ENCODE measurements around the gene ATP11C. TPM values are rescaled to one million over a fixed set of nuclear protein-coding genes. Genes with fewer than 3 reads are reported as not detected.

The ATP11C gene
- total and polyA plus RNA-seq, 12 donors, result 3.3 to 29.9 (median 17.0) TPM

DNA sequence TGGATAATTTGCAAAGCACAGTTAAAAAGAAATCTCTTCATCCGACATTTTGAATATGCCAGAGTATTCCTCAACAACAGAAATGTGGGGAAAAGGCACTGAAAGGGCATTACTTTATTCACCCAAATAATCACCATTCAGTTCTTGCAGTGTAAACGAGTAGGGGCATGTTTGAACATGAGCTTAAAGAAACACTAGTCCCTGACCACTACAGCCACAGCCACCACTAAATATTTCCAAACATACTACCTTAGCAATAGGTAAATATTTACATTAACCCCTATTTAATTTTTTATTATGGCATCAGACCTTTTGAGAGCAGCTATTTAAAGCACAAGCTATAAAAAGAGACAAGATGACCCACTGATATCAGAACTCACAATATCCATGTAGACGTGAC lies 252.5 kb downstream of the ATP11C start:
- 52 to 89% (median 75%) methylated on average over 3 of the region's 3 CpGs for WGBS, 4 donors
- H3K4me3 ChIP-seq, result no peak overlapping the region
- H3K27me3 ChIP-seq, result no peaks in the 10 kb centered on the region
- no peak overlapping the region for H3K27ac ChIP-seq
- no peaks in the 10 kb centered on the region for H3K4me1 ChIP-seq (replicated peaks in 1 of 2)
- H3K9me3 ChIP-seq (replicated peaks in 1 of 3), result no peaks in the 10 kb centered on the region
- intact Hi-C loops (cut with DNase I), result no loop called here
- H3K36me3 ChIP-seq (replicated peaks in 1 of 2), result no peaks in the 10 kb centered on the region
- TF ChIP-seq CTCF (IDR thresholded peaks at IDR 0.05), result no peak
- TF ChIP-seq POLR2A (IDR thresholded peaks at IDR 0.05), result no peak
- DNase-seq, result no peak

MicroRNAs within 50 kb of the gene (microRNA counts, 767-probe panel; counts per million panel counts)
- 0 to 1,757 counts per million in 2 donors for microRNA hsa-miR-505-3p

Small RNA genes lying within 50 kb of the gene (microRNA-seq; reads per million reads assigned to microRNA genes)
- 146 to 246 (median 156) reads per million in 3 donors for gene MIR505

Small RNA genes lying within 50 kb of the gene (small RNA-seq; reads per million reads assigned to genes)
- gene MIR505 (1.1 to 2.3 reads per million in 2 donors), gene RF00425 (0 reads per million in 2 donors), gene RF01210 (0 reads per million in 2 donors), gene RNU6ATAC23P (0 reads per million in 2 donors)

Other genes with a start within 250 kb of the ATP11C start
- gene MCF2, start 224.9 kb downstream of the ATP11C start, total RNA-seq, result 10 to 100 TPM in 8 of 9 donors, 1 to 10 TPM in 1; 7.1 to 66.9 (median 28.5) TPM
- gene MCF2, start 224.9 kb downstream of the ATP11C start, polyA plus RNA-seq, result 10 to 100 TPM in 2 of 3 donors, 1 to 10 TPM in 1; 9.7 to 29.8 (median 17.9) TPM
- gene CXorf66, start 32.5 kb upstream of the ATP11C start, total RNA-seq, result not detected
- not detected for gene CXorf66, start 32.5 kb upstream of the ATP11C start, polyA plus RNA-seq

Data from adrenal gland (tissue), 12 donors.